Posterior vena cava (tissue), 2 donors: ENCODE data around the gene CRAT. TPM values are rescaled to one million over a fixed set of nuclear protein-coding genes. Genes with fewer than 3 reads are reported as not detected.
A peak's percentile ranks its signal among the peaks of the same experiment; 100 is the strongest.

Experiments used
- DNase-seq: peaks from one replicate; pipeline ENCODE4 v3.0.0-alpha.2; 2020; ENCODE audit warnings: low spot score
- intact Hi-C, 2 donors: fragments of 100-400 bp; cut with DNase I; formaldehyde crosslinking; loops; one replicate each; pipeline versions ENCODE4 v1.14.1 to v1.14.2; 2022 to 2023
- long read RNA-seq, 2 donors: library from polyadenylated mRNA; unstranded; transcript quantifications; one replicate each; pipeline ENCODE4 v2.0.0, GENCODE V29; 2020 to 2021
- total RNA-seq, 2 donors: library from RNA; stranded (reverse); fragmentation: NEBNext Ultra II Directional; extraction: Animal tissue kit (Norgen Biotek cat#: 25700); gene quantifications; one replicate each; pipeline ENCODE4 v1.2.1, GENCODE V29; 2021
- donor health status: DM: yes; HTN: yes; CAD: no.
- donor health status: DM: yes; HTN: yes; CAD: no.

The CRAT gene
- total RNA-seq = 10 to 100 TPM; 53.8 to 59.5 TPM
- long read RNA-seq, donor 1, transcript CRAT-207 (15 exons, 2,253 nt) = major isoform, 8 of 36 reads
- long read RNA-seq, donor 1, partial matches to known transcripts = 18 of 36 reads
- long read RNA-seq, donor 1, other reads (novel, unspliced or antisense) = 7 of 36 reads
- long read RNA-seq, donor 2, transcript CRAT-207 (15 exons, 2,253 nt) = major isoform, 35 of 142 reads
- long read RNA-seq, donor 2, transcript CRAT-201 (14 exons, 2,763 nt) = minor isoform, 33 of 142 reads
- long read RNA-seq, donor 2, partial matches to known transcripts = 31 of 142 reads
- long read RNA-seq, donor 2, other reads (novel, unspliced or antisense) = 39 of 142 reads

DNA sequence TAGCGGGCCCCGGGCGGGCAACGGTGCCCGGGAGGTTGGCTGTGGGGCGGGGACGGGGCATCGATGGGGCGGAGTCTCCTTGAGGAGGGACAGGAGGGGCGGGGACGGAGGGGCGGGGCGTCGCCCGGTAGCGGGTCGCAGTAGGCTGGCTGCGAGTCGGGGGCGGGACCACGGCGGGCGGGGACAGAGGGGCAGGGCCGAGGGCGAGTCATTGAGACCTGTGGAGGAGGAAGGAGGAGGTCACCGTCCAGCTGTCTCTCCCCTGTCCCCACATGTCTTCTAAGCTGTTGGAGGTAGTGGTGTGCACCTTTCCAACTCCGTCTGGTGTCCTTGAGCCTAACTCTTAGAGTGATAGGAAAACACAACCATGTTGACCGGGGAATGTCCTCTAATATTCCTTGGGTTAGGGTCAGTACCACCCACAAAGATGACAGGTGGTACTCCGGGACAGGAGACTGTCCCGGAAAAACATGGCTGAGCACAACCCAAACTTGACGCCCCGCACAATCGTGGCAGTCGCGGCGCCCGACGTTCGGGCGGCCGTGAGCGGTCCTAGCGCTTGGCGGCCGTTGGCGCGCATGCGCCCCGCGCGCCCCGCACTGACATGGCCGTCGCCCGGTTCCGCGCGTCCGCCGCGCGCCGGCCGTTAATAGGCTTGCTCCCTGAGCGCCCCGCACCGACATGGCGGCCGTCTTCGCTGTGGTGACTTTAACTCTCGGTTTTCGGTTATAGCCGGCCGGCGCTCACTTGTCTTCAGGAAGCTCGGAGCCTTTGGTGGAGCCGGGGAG is at the start of gene CRAT, which contains the start of gene PTPA:
Gene CRAT (minus strand): TSS at position 54 of the 788 bp plus-strand sequence. CDS start 284 bp downstream, outside the sequence.
Gene PTPA (plus strand): TSS at position 676 of the 788 bp plus-strand sequence. CDS start 186 bp downstream, outside the sequence.
- intact Hi-C loops = no loop called here

DNA sequence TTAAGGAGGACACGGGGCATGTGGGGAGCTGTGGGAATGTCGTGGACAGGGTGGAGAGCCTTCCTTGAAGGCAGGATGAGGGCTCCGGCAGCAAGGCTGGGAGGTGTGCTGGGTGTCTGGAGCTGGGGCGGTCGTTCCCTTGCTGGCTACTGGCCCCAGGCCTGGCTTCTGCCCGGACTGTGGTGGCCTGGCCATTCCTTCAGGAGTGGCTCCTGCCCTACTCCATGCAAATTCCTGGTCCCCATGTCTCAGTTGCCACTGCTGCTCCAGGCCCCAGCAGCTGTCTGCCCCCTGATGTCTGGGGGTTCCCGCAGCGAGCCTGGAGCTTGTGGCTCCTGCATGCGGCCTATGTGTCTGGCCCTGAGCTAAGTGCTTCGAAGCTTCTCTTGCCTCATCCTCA is 45.6 kb upstream of the CRAT start:
- no peak for DNase-seq

More for the DNA sequence above, at the start of gene CRAT, which contains the start of gene PTPA:
- peak; percentile 99 for DNase-seq

DNA sequence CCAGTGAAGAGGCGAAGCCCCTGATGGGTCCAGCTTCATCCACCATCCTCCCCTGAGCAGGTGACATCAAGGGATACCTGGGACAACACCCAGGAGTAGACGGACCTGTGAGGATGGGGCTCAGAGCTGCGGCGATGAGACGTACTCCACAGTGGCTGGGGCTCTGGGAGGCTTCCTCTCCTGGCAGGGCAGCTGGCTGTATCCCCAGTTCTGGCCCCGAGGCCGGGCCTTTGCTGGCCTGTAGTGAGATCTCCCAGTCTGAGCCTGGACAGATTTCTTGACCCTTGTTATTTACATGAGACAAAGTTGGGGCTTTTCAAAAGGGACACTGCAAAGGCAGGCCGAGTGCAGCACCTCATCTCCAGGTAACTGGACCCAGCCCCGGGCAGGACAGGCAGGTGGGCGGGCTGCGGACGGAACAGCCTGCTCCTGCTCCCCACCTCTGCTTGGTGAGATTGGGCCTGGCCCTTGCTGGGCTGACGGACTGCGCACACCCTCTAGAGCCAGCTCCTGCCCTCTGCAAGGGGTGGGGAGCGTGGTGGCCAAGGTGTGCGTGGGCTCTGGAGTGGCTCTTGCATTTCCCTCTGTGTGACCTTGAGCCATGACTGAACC is 44.4 kb upstream of the CRAT start:
- no peak for DNase-seq
- intact Hi-C loops = no loop called here

More for the DNA sequence above, 45.6 kb upstream of the CRAT start:
- intact Hi-C loops = no loop called here

DNA sequence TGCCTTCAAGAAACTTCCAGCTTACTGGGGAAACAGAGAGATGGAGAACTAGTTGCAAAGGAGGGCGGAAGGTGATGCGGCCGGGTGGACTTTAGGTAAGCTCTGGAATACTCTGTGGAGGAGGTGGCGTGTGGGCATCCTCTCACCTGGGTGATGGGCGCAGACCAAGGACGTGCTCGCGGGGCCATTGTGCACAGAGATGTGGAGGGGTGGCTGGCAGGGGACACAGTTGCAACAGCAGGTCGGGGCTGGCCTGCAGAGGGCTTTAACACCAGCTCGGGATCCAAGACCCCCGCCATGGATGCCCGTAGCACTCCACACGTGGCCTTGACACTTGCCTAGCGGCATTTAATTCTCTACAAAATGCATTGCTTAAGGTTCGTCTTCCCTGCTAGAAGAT is 40.9 kb upstream of the CRAT start:
- no peak for DNase-seq
- intact Hi-C loops = no loop called here

DNA sequence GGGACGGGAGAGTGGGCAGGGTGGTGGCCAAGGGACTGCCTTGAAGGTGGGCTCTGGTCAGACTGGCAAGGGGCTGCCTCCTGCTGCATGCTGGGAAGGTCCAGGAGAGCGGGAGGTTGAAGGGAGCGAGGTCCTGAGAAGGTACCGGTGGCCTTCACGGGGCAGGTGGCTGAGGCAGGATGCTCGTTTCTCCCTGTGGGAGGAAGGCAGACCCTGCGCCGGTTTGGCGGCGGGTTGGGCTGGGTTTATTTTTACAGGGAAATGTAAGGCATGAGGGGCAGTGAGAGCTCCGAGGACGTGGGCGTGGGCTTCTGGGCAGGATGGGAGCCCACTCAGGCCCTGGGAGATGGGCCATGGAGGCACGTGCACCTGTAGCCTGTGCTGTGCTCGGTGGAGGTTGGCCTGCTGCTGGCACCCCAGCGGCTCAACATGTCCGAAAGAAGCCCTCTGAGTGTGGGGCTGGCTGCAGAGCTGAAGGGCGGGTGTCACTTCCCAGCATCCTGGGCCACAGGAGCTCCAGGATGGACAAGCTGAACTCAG is 40.1 kb upstream of the CRAT start:
- no peak for DNase-seq
- intact Hi-C loops = no loop called here

DNA sequence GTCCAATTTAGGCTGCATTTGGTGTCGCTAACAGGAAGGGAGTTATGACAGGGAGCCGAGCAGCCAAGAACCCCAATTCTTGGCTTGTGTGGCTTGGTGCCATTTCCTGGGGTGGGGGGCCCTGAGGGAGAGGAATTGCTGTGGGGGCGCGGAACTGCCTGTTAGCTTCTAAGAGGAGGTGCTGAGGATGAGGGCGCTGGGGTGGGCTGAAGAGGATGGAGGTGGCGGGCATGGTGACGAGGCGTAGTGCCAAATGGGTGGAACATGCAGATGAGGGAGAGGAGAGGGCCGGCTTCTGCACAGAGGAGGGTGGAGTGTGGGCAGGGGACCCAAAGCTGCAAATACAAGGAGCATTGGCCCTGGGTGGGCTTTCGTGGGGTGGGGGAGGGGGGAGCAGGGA is 39.5 kb upstream of the CRAT start:
- no peak for DNase-seq
- intact Hi-C loops = no loop called here

DNA sequence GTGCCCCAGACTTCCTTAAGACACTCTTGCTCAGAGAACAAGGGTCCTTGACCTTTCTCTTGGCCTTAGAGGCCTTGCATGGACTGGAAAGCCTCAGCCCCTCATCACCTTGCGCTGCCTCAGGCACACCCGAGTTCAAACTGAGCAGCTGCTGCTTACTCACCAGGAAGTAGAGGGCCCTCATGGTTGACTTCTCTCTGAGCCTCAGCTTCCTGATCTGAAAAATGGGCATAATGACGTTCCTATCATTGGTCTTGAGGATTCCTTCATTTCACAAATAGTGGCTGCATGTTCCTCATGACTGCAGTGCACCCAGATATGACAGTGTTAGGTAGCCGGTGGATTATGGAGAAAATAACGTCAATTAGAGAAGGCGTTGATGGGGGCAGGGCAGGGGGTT is 38.8 kb upstream of the CRAT start:
- no peak for DNase-seq
- intact Hi-C loops = loop anchor here in 1 of 2 donors (10.0 kb wide), 1 partner anchor 345 kb away; no protein-coding TSS in a partner anchor

DNA sequence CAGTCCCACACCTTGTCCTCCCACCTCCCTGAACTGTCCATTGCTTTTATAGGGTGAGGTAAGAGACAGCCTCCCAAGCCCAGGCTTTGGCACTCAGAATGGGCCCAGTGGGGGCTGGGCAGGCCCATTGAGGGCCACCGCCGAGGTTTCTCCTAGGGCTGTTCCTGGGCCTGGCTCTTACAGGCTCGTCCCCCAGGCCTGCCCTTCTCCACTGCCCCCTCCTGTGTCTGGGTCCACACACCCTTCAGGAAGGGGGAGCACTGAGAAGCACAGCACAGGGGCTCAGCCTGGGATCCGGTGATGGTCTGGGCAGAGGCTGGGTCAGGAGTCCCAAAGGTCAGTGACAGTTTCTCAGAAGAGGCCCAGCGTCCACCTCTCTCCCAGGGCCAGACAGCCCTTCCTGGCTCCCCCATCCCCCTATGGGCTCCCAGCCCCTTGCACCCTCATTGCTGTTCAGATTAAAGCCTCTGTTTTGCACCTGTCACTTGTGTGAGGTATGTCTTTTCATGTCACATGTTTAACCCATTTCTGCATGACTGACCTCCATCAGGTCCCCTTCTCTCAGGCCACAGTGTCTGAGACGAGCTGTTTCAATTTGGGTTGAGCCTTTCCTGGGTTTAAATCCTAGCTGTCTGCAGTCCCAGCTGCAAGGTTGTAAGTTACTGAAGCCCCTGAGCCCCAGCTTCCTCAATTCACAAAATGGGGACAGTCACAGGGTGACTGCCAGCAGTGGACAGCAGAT is 38.0 kb upstream of the CRAT start:
- no peak for DNase-seq
- intact Hi-C loops = loop anchor here in 1 of 2 donors (10.0 kb wide), 1 partner anchor 346 kb away; no protein-coding TSS in a partner anchor

DNA sequence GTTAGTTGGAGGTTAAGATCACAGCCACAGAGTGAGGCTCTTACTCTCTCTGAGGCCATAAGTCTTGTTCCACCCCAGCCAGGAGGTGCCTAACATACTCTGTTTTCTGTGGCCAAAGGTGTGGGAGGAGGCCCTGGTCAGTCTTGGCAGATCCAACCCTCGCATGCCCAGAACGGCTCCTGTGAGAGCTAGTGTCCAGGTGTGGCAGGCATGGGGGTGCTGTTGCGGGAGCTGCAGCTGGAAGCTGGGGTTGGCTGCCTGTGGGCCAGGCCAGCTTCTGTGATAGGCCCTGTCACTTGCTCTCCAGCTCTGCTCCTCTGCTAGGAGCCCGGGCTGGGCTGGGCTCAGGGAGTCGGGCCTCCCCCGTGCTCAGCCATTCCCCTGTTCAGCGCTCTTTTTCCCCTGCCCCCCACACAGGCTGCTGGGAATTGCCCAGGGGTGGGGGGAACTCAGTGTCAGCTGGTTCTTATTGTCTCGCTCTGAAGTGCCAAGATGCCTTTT is 35.9 kb upstream of the CRAT start:
- intact Hi-C loops = loop anchor here in 1 of 2 donors (10.0 kb wide), 1 partner anchor 348 kb away; no protein-coding TSS in a partner anchor
- no peak for DNase-seq

DNA sequence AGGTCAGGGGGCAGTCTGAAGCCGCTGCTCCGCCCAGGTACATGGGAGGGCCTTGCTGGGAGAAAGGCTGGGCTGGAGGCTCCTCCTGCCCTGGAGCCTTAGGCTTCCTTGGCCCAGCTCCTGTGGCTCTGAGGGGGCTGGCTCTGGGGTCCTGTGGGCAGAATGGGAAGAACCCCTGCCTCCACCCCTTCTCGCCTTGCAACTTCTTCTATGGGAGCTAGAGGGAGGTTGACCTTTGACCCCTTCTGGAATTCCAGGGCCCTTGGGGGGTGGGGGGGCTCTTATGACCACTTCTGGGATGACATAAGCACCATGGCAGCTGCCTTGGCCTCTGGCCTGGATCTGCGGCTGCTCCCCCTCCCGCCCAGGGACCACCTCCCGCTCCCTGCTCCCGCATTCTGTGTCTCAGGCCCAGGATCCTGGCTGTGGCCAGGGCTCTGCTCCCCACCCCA is 35.3 kb upstream of the CRAT start:
- intact Hi-C loops = loop anchor here in 1 of 2 donors (10.0 kb wide), 1 partner anchor 349 kb away; no protein-coding TSS in a partner anchor
- DNase-seq = no peak

DNA sequence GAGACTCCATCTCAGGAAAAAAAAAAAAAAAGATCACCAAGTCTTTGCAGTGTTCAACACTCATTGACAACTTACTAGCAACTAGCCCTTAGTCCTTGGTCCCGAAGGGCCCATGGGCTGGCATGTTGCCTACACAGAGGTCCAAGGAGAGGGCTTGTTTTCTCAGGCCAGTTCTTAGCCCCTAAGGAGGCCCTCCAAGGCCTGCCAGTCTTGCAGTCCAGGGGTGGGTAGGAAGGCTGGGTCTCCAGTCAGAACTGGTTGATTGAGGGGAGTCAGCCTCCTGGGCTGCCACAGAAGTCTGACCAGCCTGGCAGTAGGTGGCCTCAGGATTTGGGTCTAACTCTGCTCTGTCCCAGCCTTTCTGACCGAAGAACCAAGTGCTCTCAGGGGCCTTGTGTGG is 34.7 kb upstream of the CRAT start:
- intact Hi-C loops = loop anchor here in 1 of 2 donors (10.0 kb wide), 1 partner anchor 349 kb away; no protein-coding TSS in a partner anchor
- DNase-seq = no peak

DNA sequence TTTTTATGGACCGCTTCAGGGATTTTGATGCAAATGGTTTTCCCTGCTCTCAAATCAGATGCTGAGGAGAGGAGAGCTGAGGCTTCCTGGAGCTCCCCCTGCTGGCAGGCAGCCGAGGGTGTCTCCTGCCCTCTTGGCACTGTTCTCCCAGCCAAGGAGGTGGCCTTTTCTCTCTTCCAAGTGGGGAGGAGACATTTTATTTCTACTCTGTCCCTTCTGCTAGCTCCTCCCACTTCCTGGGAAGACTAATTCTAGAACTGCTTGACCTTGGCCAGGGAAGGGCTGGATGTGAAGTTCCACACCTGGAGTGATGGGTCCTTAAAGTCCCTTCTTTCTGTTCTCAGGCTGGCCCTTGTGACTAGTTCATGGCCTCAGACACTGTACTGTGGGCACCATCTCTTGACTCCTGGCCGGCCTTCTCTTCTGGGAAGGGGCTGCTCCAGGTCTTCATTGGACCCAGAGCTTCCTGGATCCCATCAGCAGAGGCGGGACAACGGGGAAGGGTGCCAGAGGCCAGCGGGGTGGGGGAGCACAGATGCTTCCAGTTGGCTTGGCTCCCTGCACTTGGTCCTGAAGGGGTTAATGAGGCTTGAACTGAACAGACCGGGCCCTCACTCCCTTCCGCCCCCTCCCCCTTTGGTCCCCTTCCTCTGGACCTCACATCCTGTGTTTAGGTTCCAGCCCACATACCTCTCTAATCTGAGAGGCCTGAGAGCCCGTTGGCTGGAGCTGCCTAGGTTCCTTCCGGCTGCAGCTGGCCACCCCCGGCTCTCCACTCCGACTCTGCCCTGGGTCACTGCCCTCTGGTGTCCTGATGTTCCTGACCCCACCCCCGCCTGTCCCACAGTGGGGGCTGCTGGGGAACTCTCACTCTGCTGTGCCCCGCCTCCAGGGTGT is 32.7 kb upstream of the CRAT start:
- peak; percentile 97 for DNase-seq
- intact Hi-C loops = loop anchor here (5.0 to 10.0 kb wide), 4 partner anchors 34 to 354 kb away; partner anchors contain the start of gene IER5L (in 1 of the 2)

DNA sequence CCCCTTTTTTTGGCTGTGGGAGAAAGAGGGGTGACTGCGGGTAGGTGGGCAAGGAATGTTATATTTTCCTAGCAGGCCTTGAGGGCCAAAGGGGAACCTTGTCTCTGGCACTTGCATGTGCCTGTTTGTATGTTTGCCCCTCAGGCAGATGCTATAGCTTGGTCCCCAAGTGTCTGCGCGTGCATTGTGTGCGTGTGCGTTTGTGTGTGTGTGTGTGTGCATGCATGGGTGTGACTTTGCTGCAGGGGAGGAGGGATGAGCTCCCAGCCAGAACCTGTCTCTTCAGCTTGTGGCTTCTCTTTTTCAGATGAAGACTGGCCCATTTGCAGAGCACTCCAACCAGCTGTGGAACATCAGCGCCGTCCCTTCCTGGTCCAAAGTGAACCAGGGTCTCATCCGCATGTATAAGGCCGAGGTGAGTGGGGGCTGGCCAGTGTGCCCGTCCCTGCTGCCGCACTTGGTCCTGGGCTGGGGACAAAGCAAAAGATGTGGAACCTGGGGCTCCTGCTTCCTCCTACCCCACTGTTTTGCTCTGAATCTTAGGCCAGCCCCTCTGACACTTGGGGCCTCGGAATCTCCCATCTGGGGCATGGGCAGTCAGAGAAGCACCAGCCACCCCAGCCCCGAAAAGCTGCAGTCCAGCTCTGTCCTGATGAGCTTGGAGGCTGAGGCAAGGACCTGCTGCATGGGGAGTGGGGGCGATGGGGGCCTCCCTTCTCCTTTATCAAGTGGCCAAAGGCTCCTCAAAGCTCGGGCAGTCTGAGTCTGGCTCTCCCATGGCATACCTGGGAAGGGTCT is 31.7 kb upstream of the CRAT start:
- intact Hi-C loops = loop anchor here (5.0 to 10.0 kb wide), 4 partner anchors 35 to 355 kb away; partner anchors contain the start of gene IER5L (in 1 of the 2)
- DNase-seq = no peak

DNA sequence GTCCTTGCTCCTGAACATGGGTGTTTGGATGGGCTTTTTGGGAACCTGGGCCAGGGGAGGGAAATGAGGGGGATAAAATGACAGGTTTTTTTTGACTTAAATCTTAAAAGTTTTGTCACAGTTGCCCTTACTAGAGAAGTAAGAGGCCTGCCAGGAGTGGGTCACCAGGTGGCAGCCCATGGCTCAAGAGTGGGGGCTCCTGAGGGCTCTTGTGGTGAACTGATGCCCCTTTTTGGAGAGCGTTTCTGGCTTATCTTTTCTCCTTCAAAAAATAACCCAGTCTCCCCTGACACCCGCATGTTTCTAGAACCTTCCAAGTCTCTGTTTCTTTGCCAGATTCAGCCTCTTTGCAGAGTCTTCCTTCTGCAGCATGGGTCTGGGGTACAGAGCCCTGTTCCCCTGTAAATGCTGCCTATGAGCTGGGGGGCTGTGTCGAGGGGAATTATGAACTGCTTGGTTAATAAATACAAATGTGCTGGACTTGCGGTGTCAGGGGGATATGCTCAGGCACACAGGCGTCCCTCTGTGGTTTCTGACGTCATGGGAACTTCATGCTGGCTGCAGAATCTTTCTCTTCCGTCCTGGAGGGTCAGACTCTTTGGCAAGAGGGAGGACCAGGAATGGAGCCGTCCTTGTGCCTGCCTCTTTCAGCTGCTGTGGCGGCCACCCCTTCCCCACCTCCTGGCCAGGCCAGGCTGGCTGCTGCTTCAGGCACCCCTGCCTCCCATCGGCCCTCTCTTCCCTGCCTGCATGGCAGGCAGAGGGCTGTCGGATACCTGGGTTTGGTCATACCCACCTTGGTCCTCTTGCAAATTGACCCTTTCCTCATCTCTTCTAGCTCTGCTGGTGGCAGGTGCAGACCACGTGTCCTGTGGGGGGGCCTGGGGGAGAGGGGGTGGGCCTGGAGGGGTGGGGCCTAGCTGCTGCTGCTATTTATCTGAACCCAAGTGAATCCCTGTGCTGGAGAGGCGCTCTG is 30.8 kb upstream of the CRAT start:
- intact Hi-C loops = loop anchor here (5.0 to 10.0 kb wide), 4 partner anchors 36 to 356 kb away; partner anchors contain the start of gene IER5L (in 1 of the 2)
- DNase-seq = no peak
